ENCODE measurements around the gene RFTN2.

GRCh38 chr2:197657562-197657961, 17.8 kb downstream of the RFTN2 start:
- TF ChIP-seq CTCF (IDR thresholded peaks at IDR 0.05) (no peak), EZH2phosphoT487 (IDR thresholded peaks at IDR 0.05) (no peak), EZH2 (IDR thresholded peaks at IDR 0.05) (no peak)
